ENCODE measurements around the gene KIF21B.

GRCh38 chr1:201039876-201040275 is 16.4 kb upstream of the KIF21B start:
- TF ChIP-seq GATA2 (IDR thresholded peaks at IDR 0.05; ENCODE audit: low read depth, low read length) = no peak
- TF ChIP-seq GATA3 (IDR thresholded peaks at IDR 0.05; ENCODE audit: low read depth, low read length) = no peak

Data from SH-SY5Y (cell line).